A673 (cell line): ENCODE measurements around the gene APOBEC2. TPM values are rescaled to one million over a fixed set of nuclear protein-coding genes. Genes with fewer than 3 reads are reported as not detected.

ENCODE experiments used
- BruUV-seq: library from RNA; stranded (reverse); fragments of 400-500 nt; replicated peaks from 2 replicates; lab custom pipeline; 2021; lab: Mats Ljungman, UMichigan
- CTCF ChIA-PET: fragments of 300-600 bp; sonication (Branson Sonifier 250); formaldehyde crosslinking; loops from one replicate; lab custom pipeline; 2022; ENCODE audit warnings: antibody characterized with exemption; lab: Charles Lee
- POLR2A ChIA-PET: fragments of 300-600 bp; sonication (Branson Sonifier 250); formaldehyde crosslinking; loops from one replicate; lab custom pipeline; 2022; ENCODE audit warnings: antibody characterized with exemption; ENCODE audit not compliant: low non-redundant PET; lab: Charles Lee
- DNase-seq: peaks from one replicate; pipeline ENCODE4 v3.0.0-alpha.2; 2015; ENCODE audit warnings: low spot score
- H3K27ac ChIP-seq: fragments of 200-600 bp; sonication (generic); 2 replicates; pipeline ENCODE4 v1.5.1; 2016; ENCODE audit warnings: mixed run types, low read depth, mild to moderate bottlenecking, mixed read lengths, antibody characterized with exemption, low read length; ENCODE audit not compliant: poor library complexity, severe bottlenecking
- H3K27me3 ChIP-seq: fragments of 200-600 bp; sonication (generic); replicated peaks from 2 replicates; pipeline ENCODE4 v1.6.1; 2017; ENCODE audit warnings: mixed run types, low read depth, mild to moderate bottlenecking, mixed read lengths, antibody characterized with exemption, low read length; ENCODE audit not compliant: insufficient read depth, poor library complexity
- H3K36me3 ChIP-seq: fragments of 200-600 bp; sonication (generic); 2 replicates; pipeline ENCODE4 v1.6.1; 2016; ENCODE audit warnings: mixed run types, mild to moderate bottlenecking, mixed read lengths, antibody characterized with exemption, low read length; ENCODE audit not compliant: insufficient read depth, poor library complexity, severe bottlenecking
- H3K4me1 ChIP-seq: fragments of 200-600 bp; sonication (generic); 2 replicates; pipeline ENCODE4 v1.6.1; 2017; ENCODE audit warnings: mixed run types, mild to moderate bottlenecking, mixed read lengths, antibody characterized with exemption, low read length; ENCODE audit not compliant: insufficient read depth, poor library complexity, severe bottlenecking
- H3K4me3 ChIP-seq: fragments of 200-600 bp; sonication (generic); 2 replicates; pipeline ENCODE4 v1.5.1; 2016; ENCODE audit warnings: low read depth, mixed run types, mild to moderate bottlenecking, mixed read lengths, low read length; ENCODE audit not compliant: poor library complexity, severe bottlenecking
- H3K9me3 ChIP-seq: fragments of 200-600 bp; sonication (generic); 2 replicates; pipeline ENCODE4 v1.6.1; 2016; ENCODE audit warnings: mixed run types, low read depth, mild to moderate bottlenecking, mixed read lengths, antibody characterized with exemption, low read length; ENCODE audit not compliant: poor library complexity, severe bottlenecking
- CTCF ChIP-seq: fragments of 300-800, 200-600 bp; sonication (generic); conservative IDR thresholded peaks from 2 replicates; pipeline ENCODE4 v1.5.1; 2017; ENCODE audit warnings: low read depth, mild to moderate bottlenecking, antibody characterized with exemption, low read length, moderate library complexity, mixed read lengths
- EZH2 ChIP-seq: fragments of 200-600 bp; sonication (generic); IDR thresholded peaks from 2 replicates; pipeline ENCODE4 v1.6.1; 2017; ENCODE audit warnings: borderline replicate concordance, low read depth, mild to moderate bottlenecking, mixed read lengths, antibody characterized with exemption, low read length; ENCODE audit not compliant: poor library complexity, severe bottlenecking
- intact Hi-C: fragments of 100-400 bp; cut with micrococcal nuclease; formaldehyde crosslinking; loops from one replicate; pipeline ENCODE4 v1.10.0; 2022; ENCODE audit not compliant: unreplicated experiment
- total RNA-seq: library from RNA; stranded (reverse); gene quantifications from 2 replicates; pipeline ENCODE4 v1.2.3, GENCODE V29; 2021

APOBEC2 gene
- total RNA-seq, 1 experiment from 2014 or later, result not detected

- TF ChIP-seq CTCF, result no peak; the same call in 1 of the 2 replicates
- no peak for TF ChIP-seq EZH2
- H3K9me3 ChIP-seq, result no peaks in the 10 kb centered on the region
- BruUV-seq, result no TSS peak
- no peaks in the 10 kb centered on the region for H3K36me3 ChIP-seq
- H3K27ac ChIP-seq, result peak overlapping the region; percentile 100
- peaks cover 28% of the 10 kb centered on the region for H3K4me1 ChIP-seq
- H3K27me3 ChIP-seq, result no peaks in the 10 kb centered on the region
- ChIA-PET POLR2A (no interaction called here), CTCF (interaction anchor here (1.0 kb wide), 1 partner anchor 246 kb away, joined by 4 read pairs; no protein-coding TSS in a partner anchor)
- DNase-seq, result peak; percentile 87
- intact Hi-C loops, result loop anchor here (5.0 kb wide), 1 partner anchor 244 kb away; no protein-coding TSS in a partner anchor
- H3K4me3 ChIP-seq, result peak overlapping the region; percentile 91
Measured at GRCh38 chr6:41073203-41073967, 20.4 kb downstream of the APOBEC2 start.

- Histone ChIP-seq H3K9me3 (no peaks in the 10 kb centered on the region), H3K36me3 (peaks cover 3% of the 10 kb centered on the region), H3K4me1 (peaks cover 28% of the 10 kb centered on the region), H3K4me3 (peak overlapping the region; percentile 91), H3K27ac (peak overlapping the region; percentile 100), H3K27me3 (no peaks in the 10 kb centered on the region)
- ChIA-PET POLR2A (no interaction called here), CTCF (no interaction called here)
- TSS peak; percentile 70 for BruUV-seq
- TF ChIP-seq CTCF, result no peak
- TF ChIP-seq EZH2, result no peak
- intact Hi-C loops, result loop anchor here (5.0 kb wide), 1 partner anchor 243 kb away; no protein-coding TSS in a partner anchor
- DNase-seq, result peak; percentile 37
Measured at GRCh38 chr6:41073968-41074691, 21.1 kb downstream of the APOBEC2 start.

GRCh38 chr6:41074692-41075436, 21.9 kb downstream of the APOBEC2 start:
- no TSS peak for BruUV-seq
- peak overlapping the region; percentile 91 for H3K4me3 ChIP-seq
- H3K9me3 ChIP-seq, result no peaks in the 10 kb centered on the region
- TF ChIP-seq EZH2 (no peak), CTCF (no peak)
- H3K27ac ChIP-seq, result peak overlapping the region; percentile 100
- ChIA-PET POLR2A (no interaction called here), CTCF (no interaction called here)
- peaks cover 11% of the 10 kb centered on the region for H3K36me3 ChIP-seq
- peaks cover 28% of the 10 kb centered on the region for H3K4me1 ChIP-seq
- no peaks in the 10 kb centered on the region for H3K27me3 ChIP-seq
- DNase-seq, result no peak
- intact Hi-C loops, result loop anchor here (5.0 kb wide), 1 partner anchor 242 kb away; no protein-coding TSS in a partner anchor
